Astrocyte of the cerebellum (primary cell): ENCODE data around the gene MED13L.

Experiments
- DNase-seq: peaks from one replicate; pipeline ENCODE4 v3.0.0-alpha.2; 2011; ENCODE audit warnings: low read depth
- H3K4me3 ChIP-seq: 2 replicates; pipeline ENCODE4 v1.5.1; 2011; ENCODE audit warnings: mild to moderate bottlenecking, low read depth, low read length, moderate library complexity
- in situ Hi-C: cut with HindIII; loops from 2 replicates; pipeline ENCODE4 v1.10.0; 2017; ENCODE audit warnings: low sequenced_read_pairs
- TF ChIP-seq, protein P1 (sequence below): IDR thresholded peaks from 2 replicates; pipeline ENCODE4 v1.5.1; 2012; ENCODE audit warnings: low read length, low read depth, moderate library complexity, mild to moderate bottlenecking; ENCODE audit errors: missing control alignments

Gene MED13L

DNA sequence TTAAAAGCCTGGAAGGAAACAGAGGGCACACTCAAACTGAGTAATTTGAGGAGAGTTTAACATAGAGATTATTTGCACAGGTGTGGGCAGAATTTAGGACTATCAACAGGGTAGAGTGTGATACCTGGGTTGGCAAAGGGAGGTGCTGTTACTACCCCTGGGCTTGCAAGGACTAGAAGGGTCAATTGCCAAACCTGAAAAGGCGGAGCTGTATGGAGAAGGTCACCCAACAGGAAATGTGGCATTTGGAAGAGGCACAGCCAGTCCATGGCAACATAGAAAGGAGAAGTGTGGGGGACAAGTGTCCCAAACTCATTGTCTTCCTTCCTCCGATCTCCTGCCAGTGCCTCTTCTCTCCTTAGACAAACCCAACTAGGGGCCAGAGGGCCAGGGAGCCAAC is 21.6 kb upstream of the MED13L start:
- DNase-seq, result no peak
- H3K4me3 ChIP-seq, result no peak overlapping the region
- TF ChIP-seq, protein P1, sequence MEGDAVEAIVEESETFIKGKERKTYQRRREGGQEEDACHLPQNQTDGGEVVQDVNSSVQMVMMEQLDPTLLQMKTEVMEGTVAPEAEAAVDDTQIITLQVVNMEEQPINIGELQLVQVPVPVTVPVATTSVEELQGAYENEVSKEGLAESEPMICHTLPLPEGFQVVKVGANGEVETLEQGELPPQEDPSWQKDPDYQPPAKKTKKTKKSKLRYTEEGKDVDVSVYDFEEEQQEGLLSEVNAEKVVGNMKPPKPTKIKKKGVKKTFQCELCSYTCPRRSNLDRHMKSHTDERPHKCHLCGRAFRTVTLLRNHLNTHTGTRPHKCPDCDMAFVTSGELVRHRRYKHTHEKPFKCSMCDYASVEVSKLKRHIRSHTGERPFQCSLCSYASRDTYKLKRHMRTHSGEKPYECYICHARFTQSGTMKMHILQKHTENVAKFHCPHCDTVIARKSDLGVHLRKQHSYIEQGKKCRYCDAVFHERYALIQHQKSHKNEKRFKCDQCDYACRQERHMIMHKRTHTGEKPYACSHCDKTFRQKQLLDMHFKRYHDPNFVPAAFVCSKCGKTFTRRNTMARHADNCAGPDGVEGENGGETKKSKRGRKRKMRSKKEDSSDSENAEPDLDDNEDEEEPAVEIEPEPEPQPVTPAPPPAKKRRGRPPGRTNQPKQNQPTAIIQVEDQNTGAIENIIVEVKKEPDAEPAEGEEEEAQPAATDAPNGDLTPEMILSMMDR, result no peak
- in situ Hi-C loops, result no loop called here

DNA sequence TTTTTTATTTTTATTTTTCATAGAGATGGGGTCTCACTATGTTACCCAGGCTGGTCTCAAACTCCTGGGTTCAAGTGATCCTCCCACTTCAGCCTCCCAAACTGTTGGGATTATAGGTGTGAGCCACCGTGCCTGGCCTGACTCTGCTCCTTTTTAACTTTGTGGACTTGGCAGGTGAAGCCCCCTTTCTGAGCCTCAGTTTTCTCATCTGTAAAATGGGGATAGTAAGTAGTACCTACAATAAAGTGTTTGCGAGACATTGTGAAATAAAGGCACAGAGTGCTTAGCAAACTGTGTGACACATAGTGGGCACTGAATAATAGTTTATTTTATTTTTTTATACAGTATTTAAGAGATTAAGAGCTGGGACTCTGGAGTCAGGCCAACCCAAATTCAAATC is 21.1 kb upstream of the MED13L start:
- H3K4me3 ChIP-seq, result no peak overlapping the region
- TF ChIP-seq, protein P1, result no peak
- DNase-seq, result no peak
- in situ Hi-C loops, result no loop called here

DNA sequence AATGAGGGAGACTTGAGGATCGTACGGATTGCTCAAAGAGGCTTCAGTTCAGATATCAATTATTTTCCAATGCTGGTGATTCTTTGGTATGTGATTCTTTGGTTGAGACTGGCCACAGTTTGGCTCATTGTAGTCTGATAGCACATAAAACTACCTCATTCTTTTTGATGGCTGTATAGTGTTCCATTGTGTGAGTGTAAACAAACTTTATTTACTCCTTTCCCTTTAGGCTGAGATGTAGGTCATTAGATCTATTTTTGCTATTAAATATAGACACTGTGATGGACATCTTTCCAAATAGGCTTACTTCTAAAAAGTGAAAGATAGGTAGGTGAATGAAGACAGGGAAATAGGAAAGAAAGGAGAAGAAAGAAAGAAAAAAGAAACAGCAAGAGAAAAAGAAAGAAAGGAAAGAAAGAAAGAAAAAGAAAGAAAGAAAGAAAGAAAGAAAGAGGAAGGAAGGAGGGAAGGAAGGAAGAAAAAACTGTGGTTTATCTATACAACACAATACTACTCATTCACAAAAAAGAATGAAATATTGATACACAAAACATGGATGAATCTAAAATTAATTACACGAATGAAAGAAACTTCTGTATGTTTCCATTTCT is 19.8 kb upstream of the MED13L start:
- TF ChIP-seq, protein P1, result no peak
- DNase-seq, result no peak
- H3K4me3 ChIP-seq, result no peak overlapping the region
- in situ Hi-C loops, result no loop called here

DNA sequence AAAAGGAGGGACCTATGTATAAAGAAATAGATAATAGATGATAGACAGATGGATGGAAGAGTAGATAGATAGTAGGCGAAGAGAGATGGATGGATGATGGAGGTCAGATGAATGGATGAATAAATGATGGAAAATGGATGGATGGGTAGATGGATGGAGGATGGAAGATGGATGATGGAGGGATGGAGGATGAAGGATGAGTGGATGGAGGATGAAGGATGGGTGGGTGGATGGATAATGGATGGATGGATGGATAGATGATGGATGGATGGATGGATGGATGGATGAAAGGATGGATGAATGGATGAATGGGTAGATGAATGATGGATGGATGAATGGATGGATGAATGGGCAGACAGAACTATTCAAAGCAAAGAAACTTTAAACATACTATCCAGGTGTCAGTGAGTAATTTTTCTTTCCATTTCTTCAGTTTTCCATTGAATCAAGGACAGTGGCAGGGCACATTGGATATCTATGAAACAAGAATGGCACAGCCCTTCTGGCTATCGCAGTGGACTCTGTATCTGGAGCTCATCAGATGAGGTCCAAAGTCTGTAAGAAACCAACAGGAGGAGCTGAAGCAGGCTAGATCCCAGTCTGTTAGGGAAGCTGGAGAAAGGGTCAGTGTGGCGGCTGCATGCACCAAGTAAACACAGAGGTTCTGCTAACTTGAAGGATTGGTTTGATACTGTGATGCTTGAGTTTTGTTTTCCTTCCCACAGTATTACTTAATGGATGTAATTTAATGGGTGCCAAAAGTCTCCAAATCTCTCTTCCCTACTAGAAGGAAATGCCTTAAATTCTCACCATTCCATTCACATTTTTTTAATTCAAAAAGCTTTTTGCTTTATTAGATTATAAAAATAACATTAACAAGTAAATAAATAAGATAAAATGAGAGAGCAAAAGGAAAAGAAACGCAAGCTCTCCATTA is 18.1 kb upstream of the MED13L start:
- DNase-seq, result no peak
- in situ Hi-C loops, result no loop called here
- no peak overlapping the region for H3K4me3 ChIP-seq
- TF ChIP-seq, protein P1, result no peak

DNA sequence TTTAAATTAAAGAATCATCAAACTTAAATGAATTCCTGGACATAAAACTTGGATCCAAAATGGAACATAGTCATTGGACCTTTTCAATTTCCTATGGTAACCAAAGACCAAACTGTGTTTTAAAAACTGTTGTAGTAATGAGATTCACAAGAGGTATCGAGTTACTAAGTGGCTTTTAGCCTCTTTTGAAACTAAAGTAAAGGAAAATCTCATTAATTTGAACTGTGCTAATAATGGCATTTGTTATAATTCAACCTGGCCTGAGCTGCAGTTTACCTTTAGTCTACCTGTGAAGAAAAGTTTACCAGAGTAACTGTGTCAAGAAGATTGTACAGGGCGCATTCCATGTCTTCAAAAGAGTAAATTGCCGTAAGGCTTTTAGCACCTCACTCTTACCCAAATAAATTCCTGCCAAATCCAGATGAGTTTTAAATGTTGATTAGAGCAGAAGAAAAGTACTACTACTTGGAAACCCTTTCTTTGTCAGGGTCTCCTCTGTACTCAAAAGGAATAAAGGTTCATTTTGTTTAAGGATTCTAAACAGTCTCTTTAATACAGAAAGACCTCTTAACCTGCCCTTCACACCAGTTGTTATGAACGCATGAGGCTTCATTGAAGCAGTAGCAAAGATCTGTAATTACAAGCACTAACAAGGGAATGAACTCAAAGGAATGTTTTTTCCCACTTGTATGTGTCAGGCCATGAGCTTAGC is 17.1 kb upstream of the MED13L start:
- in situ Hi-C loops, result no loop called here
- no peak for DNase-seq
- H3K4me3 ChIP-seq, result no peak overlapping the region
- TF ChIP-seq, protein P1, result no peak

DNA sequence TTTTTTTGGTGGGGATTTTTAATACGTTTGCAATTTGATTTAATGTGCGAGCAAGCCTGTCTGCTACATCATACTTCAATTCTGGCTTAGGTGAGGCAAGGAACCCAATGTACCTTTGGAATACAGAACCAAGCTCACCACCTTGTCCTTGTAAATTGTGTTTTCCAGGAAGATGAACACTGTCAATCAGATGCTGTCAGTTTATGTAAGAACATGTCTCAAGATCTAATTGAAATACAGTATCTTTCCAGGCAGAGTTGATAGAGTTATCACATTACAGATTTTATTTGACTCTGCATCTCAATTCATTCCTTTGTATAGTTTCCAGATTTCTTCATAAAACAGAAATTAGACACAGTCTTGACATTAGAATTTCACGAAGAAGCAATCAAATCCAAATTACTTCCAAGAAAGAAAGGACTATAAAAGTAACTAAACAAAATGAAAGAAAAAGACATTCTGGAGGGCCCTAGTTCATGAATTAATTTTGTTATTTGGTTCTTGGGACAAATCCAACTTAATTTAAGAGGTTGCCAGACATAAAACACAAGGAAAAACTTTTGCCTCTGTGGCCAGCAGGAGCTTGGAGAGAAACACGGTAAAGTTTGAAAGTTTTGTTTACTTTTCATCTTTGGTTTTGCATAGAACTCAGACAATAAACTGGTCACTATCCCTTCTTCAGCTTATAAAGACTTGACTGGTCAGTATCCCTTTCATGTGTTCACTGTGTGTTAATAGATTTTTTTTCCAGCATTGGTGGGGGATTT is 16.4 kb upstream of the MED13L start:
- in situ Hi-C loops, result no loop called here
- DNase-seq, result no peak
- TF ChIP-seq, protein P1, result no peak
- H3K4me3 ChIP-seq, result no peak overlapping the region
